ENCODE data around the gene ACSF3. TPM values are rescaled to one million over a fixed set of nuclear protein-coding genes. Genes with fewer than 3 reads are reported as not detected.

Gene ACSF3
- total RNA-seq, 2 donors from 2014 or later, result 24.1 to 41.7 TPM

- DNase-seq (ENCODE audit: low spot score) (no peak), ATAC-seq (ENCODE audit: insufficient number of reproducible peaks, low FRiP score, low read depth) (no peak)
- H3K4me1 ChIP-seq (ENCODE audit: control insufficient read depth in 1 of 2, low read depth in 2 of 2), result no peaks in the 10 kb centered on the region
- no peak overlapping the region for H3K4me3 ChIP-seq
- TF ChIP-seq CTCF (IDR thresholded peaks at IDR 0.05), result no peak
- H3K27me3 ChIP-seq (replicated peaks; ENCODE audit: insufficient read depth), result no peaks in the 10 kb centered on the region
- no peak overlapping the region for H3K27ac ChIP-seq
- no peaks in the 10 kb centered on the region for H3K36me3 ChIP-seq
- H3K9me3 ChIP-seq, result no peaks in the 10 kb centered on the region
Measured at GRCh38 chr16:89046491-89046890, 47.2 kb upstream of the ACSF3 start.

- DNase-seq (ENCODE audit: low spot score) (no peak), ATAC-seq (ENCODE audit: insufficient number of reproducible peaks, low FRiP score, low read depth) (no peak)
- H3K36me3 ChIP-seq, result no peaks in the 10 kb centered on the region
- H3K9me3 ChIP-seq, result no peaks in the 10 kb centered on the region
- no peaks in the 10 kb centered on the region for H3K27me3 ChIP-seq (replicated peaks; ENCODE audit: insufficient read depth)
- no peak for TF ChIP-seq CTCF (IDR thresholded peaks at IDR 0.05)
- H3K4me1 ChIP-seq (ENCODE audit: control insufficient read depth in 1 of 2, low read depth in 2 of 2), result no peaks in the 10 kb centered on the region
- no peak overlapping the region for H3K4me3 ChIP-seq
- H3K27ac ChIP-seq, result no peak overlapping the region
Measured at GRCh38 chr16:89047331-89048089, 46.1 kb upstream of the ACSF3 start.

GRCh38 chr16:89048090-89048725 lies 45.4 kb upstream of the ACSF3 start:
- ATAC-seq (ENCODE audit: insufficient number of reproducible peaks, low FRiP score, low read depth) (no peak), DNase-seq (ENCODE audit: low spot score) (no peak)
- no peak overlapping the region for H3K27ac ChIP-seq
- no peaks in the 10 kb centered on the region for H3K27me3 ChIP-seq (replicated peaks; ENCODE audit: insufficient read depth)
- H3K36me3 ChIP-seq, result no peaks in the 10 kb centered on the region
- no peak overlapping the region for H3K4me3 ChIP-seq
- TF ChIP-seq CTCF (IDR thresholded peaks at IDR 0.05), result no peak
- no peaks in the 10 kb centered on the region for H3K9me3 ChIP-seq
- H3K4me1 ChIP-seq (ENCODE audit: control insufficient read depth in 1 of 2, low read depth in 2 of 2), result no peaks in the 10 kb centered on the region

GRCh38 chr16:89048871-89049422 lies 44.7 kb upstream of the ACSF3 start:
- no peaks in the 10 kb centered on the region for H3K27me3 ChIP-seq (replicated peaks; ENCODE audit: insufficient read depth)
- TF ChIP-seq CTCF (IDR thresholded peaks at IDR 0.05), result no peak
- no peak overlapping the region for H3K4me3 ChIP-seq
- ATAC-seq (ENCODE audit: insufficient number of reproducible peaks, low FRiP score, low read depth) (no peak), DNase-seq (ENCODE audit: low spot score) (no peak)
- no peaks in the 10 kb centered on the region for H3K9me3 ChIP-seq
- no peaks in the 10 kb centered on the region for H3K36me3 ChIP-seq
- no peak overlapping the region for H3K27ac ChIP-seq
- no peaks in the 10 kb centered on the region for H3K4me1 ChIP-seq (ENCODE audit: control insufficient read depth in 1 of 2, low read depth in 2 of 2)

GRCh38 chr16:89049484-89050118 lies 44.1 kb upstream of the ACSF3 start:
- H3K4me1 ChIP-seq (ENCODE audit: control insufficient read depth in 1 of 2, low read depth in 2 of 2), result no peaks in the 10 kb centered on the region
- no peaks in the 10 kb centered on the region for H3K27me3 ChIP-seq (replicated peaks; ENCODE audit: insufficient read depth)
- H3K27ac ChIP-seq, result no peak overlapping the region
- no peaks in the 10 kb centered on the region for H3K9me3 ChIP-seq
- ATAC-seq (ENCODE audit: insufficient number of reproducible peaks, low FRiP score, low read depth) (no peak), DNase-seq (ENCODE audit: low spot score) (no peak)
- H3K4me3 ChIP-seq, result no peak overlapping the region
- H3K36me3 ChIP-seq, result no peaks in the 10 kb centered on the region
- TF ChIP-seq CTCF (IDR thresholded peaks at IDR 0.05), result no peak

All from thoracic aorta (tissue), 2 donors.